Adipocyte (in vitro differentiated cells): ENCODE results near the gene SOX9.

ENCODE experiments used
- DNase-seq: peaks from one replicate; pipeline ENCODE4 v3.0.0-alpha.2; 2015; ENCODE audit warnings: low read depth
- H3K27me3 ChIP-seq: replicated peaks from 2 replicates; pipeline ENCODE4 v1.7.0; 2013; ENCODE audit warnings: mild to moderate bottlenecking, low read length, moderate library complexity; ENCODE audit not compliant: control insufficient read depth, insufficient read depth
- H3K36me3 ChIP-seq: 2 replicates; pipeline ENCODE4 v1.7.0; 2013; ENCODE audit warnings: low read length, mild to moderate bottlenecking, moderate library complexity; ENCODE audit not compliant: control insufficient read depth, insufficient read depth, severe bottlenecking
- H3K4me1 ChIP-seq: 2 replicates; pipeline ENCODE4 v1.7.0; 2013; ENCODE audit warnings: mild to moderate bottlenecking, low read length, moderate library complexity; ENCODE audit not compliant: control insufficient read depth, insufficient read depth
- H3K4me3 ChIP-seq: 2 replicates; pipeline ENCODE4 v1.7.0; 2013; ENCODE audit warnings: mild to moderate bottlenecking, low read length, moderate library complexity
- H3K9ac ChIP-seq: 2 replicates; pipeline ENCODE4 v1.7.0; 2013; ENCODE audit warnings: mild to moderate bottlenecking, low read length, moderate library complexity
- H3K9me3 ChIP-seq: 2 replicates; pipeline ENCODE4 v1.7.0; 2013; ENCODE audit warnings: mild to moderate bottlenecking, low read length, moderate library complexity; ENCODE audit not compliant: control insufficient read depth

The SOX9 gene

GRCh38 chr17:72121164-72122009 is 567 bp downstream of the SOX9 start:
- Histone ChIP-seq H3K36me3 (peaks cover 8% of the 10 kb centered on the region), H3K9ac (peak overlapping the region; percentile 90), H3K4me3 (peak overlapping the region; percentile 92), H3K27me3 (peaks cover 21% of the 10 kb centered on the region), H3K9me3 (no peaks in the 10 kb centered on the region), H3K4me1 (peaks cover 37% of the 10 kb centered on the region)
- DNase-seq, result peak; percentile 76

GRCh38 chr17:72122010-72122764 is 1.4 kb downstream of the SOX9 start:
- peaks cover 13% of the 10 kb centered on the region for H3K27me3 ChIP-seq
- H3K4me3 ChIP-seq, result peak overlapping the region; percentile 92
- no peaks in the 10 kb centered on the region for H3K9me3 ChIP-seq
- peak overlapping the region; percentile 90 for H3K9ac ChIP-seq
- DNase-seq, result peak; percentile 47
- peaks cover 8% of the 10 kb centered on the region for H3K36me3 ChIP-seq
- peaks cover 42% of the 10 kb centered on the region for H3K4me1 ChIP-seq

GRCh38 chr17:72122765-72123529 is 2.1 kb downstream of the SOX9 start:
- no peaks in the 10 kb centered on the region for H3K9me3 ChIP-seq
- peak overlapping the region; percentile 90 for H3K9ac ChIP-seq
- DNase-seq, result peak; percentile 60
- H3K36me3 ChIP-seq, result peaks cover 8% of the 10 kb centered on the region
- H3K4me3 ChIP-seq, result peak overlapping the region; percentile 92
- H3K27me3 ChIP-seq, result peaks cover 5% of the 10 kb centered on the region
- H3K4me1 ChIP-seq, result peaks cover 42% of the 10 kb centered on the region

GRCh38 chr17:72123530-72124437 is 3.0 kb downstream of the SOX9 start:
- H3K36me3 ChIP-seq, result peaks cover 8% of the 10 kb centered on the region
- H3K27me3 ChIP-seq, result no peaks in the 10 kb centered on the region
- DNase-seq, result no peak
- peak overlapping the region; percentile 90 for H3K9ac ChIP-seq
- H3K4me3 ChIP-seq, result peak overlapping the region; percentile 92
- peaks cover 36% of the 10 kb centered on the region for H3K4me1 ChIP-seq
- no peaks in the 10 kb centered on the region for H3K9me3 ChIP-seq

- Histone ChIP-seq H3K36me3 (peaks cover 8% of the 10 kb centered on the region), H3K9me3 (no peaks in the 10 kb centered on the region), H3K27me3 (no peaks in the 10 kb centered on the region), H3K4me1 (peaks cover 36% of the 10 kb centered on the region), H3K4me3 (peak overlapping the region; percentile 15), H3K9ac (peak overlapping the region; percentile 59)
- DNase-seq, result no peak
These were observed 3.6 kb downstream of the SOX9 start for GRCh38 chr17:72124438-72124775.

- Histone ChIP-seq H3K4me3 (peak overlapping the region; percentile 15), H3K9me3 (no peaks in the 10 kb centered on the region), H3K4me1 (peaks cover 29% of the 10 kb centered on the region), H3K9ac (peak overlapping the region; percentile 59), H3K27me3 (no peaks in the 10 kb centered on the region), H3K36me3 (peaks cover 8% of the 10 kb centered on the region)
- no peak for DNase-seq
These were observed 4.4 kb downstream of the SOX9 start for GRCh38 chr17:72125226-72125651.

- Histone ChIP-seq H3K4me1 (peaks cover 29% of the 10 kb centered on the region), H3K4me3 (no peak overlapping the region), H3K27me3 (no peaks in the 10 kb centered on the region), H3K36me3 (peaks cover 8% of the 10 kb centered on the region), H3K9ac (peak overlapping the region; percentile 29), H3K9me3 (no peaks in the 10 kb centered on the region)
- DNase-seq, result no peak
These were observed 4.9 kb downstream of the SOX9 start for GRCh38 chr17:72125742-72126141.

- DNase-seq, result peak; percentile 45
- Histone ChIP-seq H3K9ac (peak overlapping the region; percentile 29), H3K36me3 (peaks cover 8% of the 10 kb centered on the region), H3K27me3 (no peaks in the 10 kb centered on the region), H3K9me3 (no peaks in the 10 kb centered on the region), H3K4me1 (peaks cover 29% of the 10 kb centered on the region), H3K4me3 (no peak overlapping the region)
These were observed 6.0 kb downstream of the SOX9 start for GRCh38 chr17:72126575-72127486.

GRCh38 chr17:72128039-72128438 is 7.2 kb downstream of the SOX9 start:
- H3K36me3 ChIP-seq, result peaks cover 8% of the 10 kb centered on the region
- H3K4me1 ChIP-seq, result peaks cover 27% of the 10 kb centered on the region

More at GRCh38 chr17:72128039-72128438, 7.2 kb downstream of the SOX9 start:
- no peak overlapping the region for H3K9ac ChIP-seq
- H3K9me3 ChIP-seq, result no peaks in the 10 kb centered on the region
- no peak overlapping the region for H3K4me3 ChIP-seq
- DNase-seq, result no peak
- H3K27me3 ChIP-seq, result no peaks in the 10 kb centered on the region
